ENCODE data around the gene C19orf33.

Gene C19orf33

GRCh38 chr19:38351865-38352395 lies 47.9 kb downstream of the C19orf33 start:
- H3K27ac ChIP-seq = no peak overlapping the region
- no peak for TF ChIP-seq CTCF (conservative IDR thresholded peaks at IDR 0.05)

GRCh38 chr19:38352611-38353010 lies 48.6 kb downstream of the C19orf33 start:
- TF ChIP-seq CTCF (conservative IDR thresholded peaks at IDR 0.05) = no peak
- H3K27ac ChIP-seq = no peak overlapping the region

Data from VCaP (cell line).